Ishikawa (cell line): ENCODE results near the gene SQSTM1.

Experiments
- CEBPB ChIP-seq: IDR thresholded peaks from 2 replicates; pipeline ENCODE4 v1.6.1; 2012
- CREB1 ChIP-seq: IDR thresholded peaks from 2 replicates; pipeline ENCODE4 v1.6.1; 2012; ENCODE audit warnings: low read depth
- EGR1 ChIP-seq: IDR thresholded peaks from 2 replicates; pipeline ENCODE4 v1.6.1; 2012
- EP300 ChIP-seq: IDR thresholded peaks from 2 replicates; pipeline ENCODE4 v1.6.1; 2012; ENCODE audit warnings: borderline replicate concordance
- FOXM1 ChIP-seq: IDR thresholded peaks from 2 replicates; pipeline ENCODE4 v1.6.1; 2012; ENCODE audit warnings: low read depth, borderline replicate concordance
- NFIC ChIP-seq: IDR thresholded peaks from 2 replicates; pipeline ENCODE4 v1.6.1; 2012
- RAD21 ChIP-seq: IDR thresholded peaks from 2 replicates; pipeline ENCODE4 v1.6.1; 2012; ENCODE audit warnings: low read depth
- TAF1 ChIP-seq: IDR thresholded peaks from 2 replicates; pipeline ENCODE4 v1.6.1; 2012; ENCODE audit warnings: low read depth, mild to moderate bottlenecking
- TCF12 ChIP-seq: IDR thresholded peaks from 2 replicates; pipeline ENCODE4 v1.6.1; 2012; ENCODE audit warnings: low read depth
- TEAD4 ChIP-seq: IDR thresholded peaks from 2 replicates; pipeline ENCODE4 v1.6.1; 2012
- YY1 ChIP-seq: IDR thresholded peaks from 2 replicates; pipeline ENCODE4 v1.6.1; 2012; ENCODE audit warnings: low read depth
- TF ChIP-seq, protein P1 (sequence below): IDR thresholded peaks from 2 replicates; pipeline ENCODE4 v1.6.1; 2012; ENCODE audit warnings: low read depth, mild to moderate bottlenecking
- TF ChIP-seq, protein P2 (sequence below): IDR thresholded peaks from 2 replicates; pipeline ENCODE4 v1.6.1; 2012

DNA sequence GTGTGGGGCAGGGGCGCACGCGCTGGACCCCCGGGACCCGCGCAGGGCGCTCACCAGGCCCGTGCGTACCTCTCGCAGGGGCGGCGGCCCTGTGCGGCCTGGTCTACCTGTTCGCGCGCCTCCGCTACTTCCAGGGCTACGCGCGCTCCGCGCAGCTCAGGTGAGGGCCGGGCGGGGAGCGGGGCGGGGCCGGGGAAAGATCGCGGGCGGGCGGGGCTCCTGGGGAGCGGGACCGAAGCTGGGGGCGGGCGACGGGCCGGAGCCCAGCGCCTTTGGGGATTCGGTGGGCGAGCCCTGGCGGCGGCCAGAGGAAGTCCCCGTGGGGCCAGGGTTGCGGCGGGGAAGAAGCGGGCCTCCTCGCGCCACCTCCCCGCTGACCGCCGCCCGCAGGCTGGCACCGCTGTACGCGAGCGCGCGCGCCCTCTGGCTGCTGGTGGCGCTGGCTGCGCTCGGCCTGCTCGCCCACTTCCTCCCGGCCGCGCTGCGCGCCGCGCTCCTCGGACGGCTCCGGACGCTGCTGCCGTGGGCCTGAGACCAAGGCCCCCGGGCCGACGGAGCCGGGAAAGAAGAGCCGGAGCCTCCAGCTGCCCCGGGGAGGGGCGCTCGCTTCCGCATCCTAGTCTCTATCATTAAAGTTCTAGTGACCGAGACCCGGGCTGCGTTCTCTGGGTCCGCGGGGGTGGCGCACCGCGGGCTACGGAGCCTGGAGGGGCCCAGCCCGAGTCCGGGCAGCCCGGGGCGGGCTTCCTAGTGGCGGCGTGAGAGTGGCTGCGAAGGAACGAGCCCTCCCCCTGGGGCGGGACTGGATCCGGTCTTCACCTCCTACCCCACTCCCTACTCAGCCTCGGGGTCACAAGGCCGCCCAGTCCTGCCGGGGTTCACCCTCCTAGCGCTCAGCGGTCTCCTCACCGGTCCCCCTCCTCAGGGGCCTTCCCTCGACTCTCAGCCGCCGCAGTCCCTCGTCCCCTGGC, 24.6 kb upstream of the SQSTM1 start:
- TF ChIP-seq CREB1 (no peak), TCF12 (peak; percentile 38; the same call in 1 of the 2 replicates), YY1 (no peak), CEBPB (no peak), EP300 (peak; percentile 36; the same call in 1 of the 2 replicates), NFIC (no peak; the same call in 1 of the 2 replicates), RAD21 (peak; percentile 39; the same call in 1 of the 2 replicates), TEAD4 (peak; percentile 37), TAF1 (peak; percentile 50; the same call in 1 of the 2 replicates), FOXM1 (no peak), EGR1 (peak; percentile 42)
- TF ChIP-seq, protein P1, sequence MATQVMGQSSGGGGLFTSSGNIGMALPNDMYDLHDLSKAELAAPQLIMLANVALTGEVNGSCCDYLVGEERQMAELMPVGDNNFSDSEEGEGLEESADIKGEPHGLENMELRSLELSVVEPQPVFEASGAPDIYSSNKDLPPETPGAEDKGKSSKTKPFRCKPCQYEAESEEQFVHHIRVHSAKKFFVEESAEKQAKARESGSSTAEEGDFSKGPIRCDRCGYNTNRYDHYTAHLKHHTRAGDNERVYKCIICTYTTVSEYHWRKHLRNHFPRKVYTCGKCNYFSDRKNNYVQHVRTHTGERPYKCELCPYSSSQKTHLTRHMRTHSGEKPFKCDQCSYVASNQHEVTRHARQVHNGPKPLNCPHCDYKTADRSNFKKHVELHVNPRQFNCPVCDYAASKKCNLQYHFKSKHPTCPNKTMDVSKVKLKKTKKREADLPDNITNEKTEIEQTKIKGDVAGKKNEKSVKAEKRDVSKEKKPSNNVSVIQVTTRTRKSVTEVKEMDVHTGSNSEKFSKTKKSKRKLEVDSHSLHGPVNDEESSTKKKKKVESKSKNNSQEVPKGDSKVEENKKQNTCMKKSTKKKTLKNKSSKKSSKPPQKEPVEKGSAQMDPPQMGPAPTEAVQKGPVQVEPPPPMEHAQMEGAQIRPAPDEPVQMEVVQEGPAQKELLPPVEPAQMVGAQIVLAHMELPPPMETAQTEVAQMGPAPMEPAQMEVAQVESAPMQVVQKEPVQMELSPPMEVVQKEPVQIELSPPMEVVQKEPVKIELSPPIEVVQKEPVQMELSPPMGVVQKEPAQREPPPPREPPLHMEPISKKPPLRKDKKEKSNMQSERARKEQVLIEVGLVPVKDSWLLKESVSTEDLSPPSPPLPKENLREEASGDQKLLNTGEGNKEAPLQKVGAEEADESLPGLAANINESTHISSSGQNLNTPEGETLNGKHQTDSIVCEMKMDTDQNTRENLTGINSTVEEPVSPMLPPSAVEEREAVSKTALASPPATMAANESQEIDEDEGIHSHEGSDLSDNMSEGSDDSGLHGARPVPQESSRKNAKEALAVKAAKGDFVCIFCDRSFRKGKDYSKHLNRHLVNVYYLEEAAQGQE, result no peak
- TF ChIP-seq, protein P2, sequence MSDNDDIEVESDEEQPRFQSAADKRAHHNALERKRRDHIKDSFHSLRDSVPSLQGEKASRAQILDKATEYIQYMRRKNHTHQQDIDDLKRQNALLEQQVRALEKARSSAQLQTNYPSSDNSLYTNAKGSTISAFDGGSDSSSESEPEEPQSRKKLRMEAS, result peak; percentile 39
